KOPT-K1 (cell line): ENCODE measurements around the gene GALNT18.

ENCODE experiments used
- H3K27ac ChIP-seq: fragments of 200-600 bp; sonication (generic); 2 replicates; pipeline ENCODE4 v1.5.1; 2016; ENCODE audit warnings: antibody characterized with exemption, mild to moderate bottlenecking, low read depth, low read length; ENCODE audit not compliant: poor library complexity, severe bottlenecking
- H3K36me3 ChIP-seq: fragments of 200-600 bp; sonication (generic); 2 replicates; pipeline ENCODE4 v1.5.1; 2017; ENCODE audit warnings: antibody characterized with exemption, mild to moderate bottlenecking, low read length, moderate library complexity; ENCODE audit not compliant: insufficient read depth
- H3K9me3 ChIP-seq: fragments of 200-600 bp; sonication (generic); 2 replicates; pipeline ENCODE4 v1.5.1; 2017; ENCODE audit warnings: antibody characterized with exemption, low read length, mild to moderate bottlenecking; ENCODE audit not compliant: insufficient read depth, poor library complexity, severe bottlenecking

The GALNT18 gene

DNA sequence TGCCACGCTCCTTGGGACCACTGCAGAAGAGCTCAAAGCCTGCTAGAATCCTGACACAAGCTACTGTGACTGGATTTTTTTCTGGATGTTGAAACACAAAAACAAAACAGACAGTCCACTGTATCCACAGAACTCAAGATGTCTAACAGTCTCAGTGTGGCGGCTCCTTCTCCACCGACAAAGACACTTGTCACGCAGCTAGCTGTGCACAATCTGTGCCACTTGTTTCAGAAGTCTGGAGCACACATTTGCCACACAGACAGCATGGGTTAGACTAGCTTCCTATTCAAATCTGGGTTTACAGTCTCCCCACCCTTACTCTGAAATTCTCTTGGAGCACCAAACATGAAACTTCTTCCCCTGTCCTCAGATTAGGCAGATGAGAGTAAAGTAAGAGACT is 99.2 kb downstream of the GALNT18 start:
- no peaks in the 10 kb centered on the region for H3K9me3 ChIP-seq
- H3K36me3 ChIP-seq = no peaks in the 10 kb centered on the region
- H3K27ac ChIP-seq = no peak overlapping the region

DNA sequence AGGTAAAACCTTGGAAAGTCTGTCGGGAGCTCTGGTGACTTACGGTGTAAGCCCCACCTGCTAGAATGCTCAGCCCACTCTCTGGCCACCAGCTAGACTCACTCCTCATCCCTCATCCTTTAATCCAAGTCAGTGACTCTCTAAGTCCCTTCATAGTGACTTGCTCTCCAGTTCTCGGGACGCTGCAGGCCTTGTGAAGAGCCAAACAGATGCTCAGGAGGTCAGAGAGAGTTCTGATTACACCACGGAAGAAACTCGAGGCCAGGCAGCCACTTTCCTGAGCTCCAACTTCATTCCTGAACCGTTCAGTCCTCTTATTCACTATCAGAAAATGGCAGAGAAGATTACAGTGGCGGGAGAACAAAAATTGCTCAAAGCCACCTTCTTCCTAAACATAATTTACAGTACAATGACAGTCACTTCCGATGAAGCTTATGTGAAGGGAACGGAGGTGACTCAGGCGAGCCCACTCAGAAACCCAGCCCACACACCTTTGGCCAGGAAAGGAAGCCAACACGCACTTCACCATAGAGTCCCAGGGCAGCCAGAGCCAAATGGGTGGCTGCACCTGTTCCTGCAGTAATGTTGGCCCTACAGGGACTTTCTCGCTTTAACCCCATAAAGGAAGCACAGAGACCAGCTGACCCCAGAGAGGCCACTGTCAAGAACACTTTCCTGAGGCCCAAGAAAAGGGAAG is 100.4 kb downstream of the GALNT18 start:
- H3K36me3 ChIP-seq = no peaks in the 10 kb centered on the region
- H3K27ac ChIP-seq = no peak overlapping the region

DNA sequence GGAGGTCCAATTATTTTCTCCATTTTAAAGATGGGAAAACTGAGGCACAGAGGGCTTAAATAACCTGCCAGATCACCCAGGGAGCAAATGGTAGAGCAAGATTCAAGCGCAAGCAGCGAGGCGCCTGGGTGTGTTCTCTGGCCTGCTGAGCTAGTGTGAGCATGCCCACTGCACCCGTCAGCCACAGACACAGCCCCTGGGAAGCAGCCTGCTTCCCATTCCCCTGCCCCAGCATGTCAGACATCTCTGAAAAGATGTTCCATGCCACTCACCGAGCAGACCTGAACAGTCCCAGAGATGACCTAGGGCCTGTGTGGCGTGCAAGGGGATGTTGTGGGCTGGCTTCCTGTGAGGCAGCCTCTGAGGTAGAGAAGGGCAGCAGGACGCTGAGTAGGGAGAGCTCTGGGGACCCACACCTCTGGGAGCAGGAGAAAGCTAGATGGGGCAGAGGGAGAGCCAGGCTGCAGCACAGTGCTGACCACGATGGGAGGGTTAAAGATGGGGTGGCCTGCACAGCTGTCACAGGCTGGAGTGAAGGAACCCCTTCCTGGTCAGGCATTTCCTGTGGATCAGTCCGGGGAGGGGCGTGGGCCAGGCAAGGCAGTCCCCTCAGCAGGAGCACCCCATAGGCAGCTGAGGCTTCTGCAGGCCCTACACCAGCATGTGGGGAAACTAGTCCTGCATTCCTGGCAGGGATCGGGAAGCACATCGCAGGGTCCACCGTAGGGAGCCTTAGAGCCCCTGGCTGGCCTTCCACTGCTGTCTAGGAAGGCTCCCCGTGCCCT is 101.4 kb downstream of the GALNT18 start:
- Histone ChIP-seq H3K36me3 (no peaks in the 10 kb centered on the region), H3K9me3 (no peaks in the 10 kb centered on the region), H3K27ac (no peak overlapping the region)

More for the DNA sequence above, 100.4 kb downstream of the GALNT18 start:
- H3K9me3 ChIP-seq = no peaks in the 10 kb centered on the region

DNA sequence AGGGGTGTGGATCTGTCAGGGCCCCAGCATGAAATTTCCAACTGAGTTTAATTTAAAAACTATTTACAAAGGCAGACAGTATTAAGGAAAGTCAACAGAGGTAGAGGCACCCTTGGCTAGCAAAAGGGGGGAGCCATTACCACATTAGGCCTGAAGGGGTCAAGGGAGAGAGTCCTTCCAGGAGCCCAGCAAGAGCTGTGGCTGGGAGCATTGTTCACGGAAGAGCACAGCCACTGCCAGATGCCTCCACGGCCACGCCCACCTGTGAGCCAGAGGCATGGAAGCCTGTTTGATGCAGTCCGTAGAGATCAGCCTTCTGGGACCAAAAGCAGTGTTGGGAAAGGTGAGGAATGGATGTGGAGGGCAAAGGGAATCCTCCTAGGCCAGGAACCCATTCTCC is 102.6 kb downstream of the GALNT18 start:
- Histone ChIP-seq H3K9me3 (no peaks in the 10 kb centered on the region), H3K36me3 (no peaks in the 10 kb centered on the region), H3K27ac (no peak overlapping the region)

- Histone ChIP-seq H3K9me3 (no peaks in the 10 kb centered on the region), H3K27ac (no peak overlapping the region), H3K36me3 (no peaks in the 10 kb centered on the region)
Observed at GRCh38 chr11:11514246-11514645, 107.6 kb downstream of the GALNT18 start.

GRCh38 chr11:11513422-11513821 is 108.4 kb downstream of the GALNT18 start:
- Histone ChIP-seq H3K9me3 (no peaks in the 10 kb centered on the region), H3K36me3 (no peaks in the 10 kb centered on the region), H3K27ac (no peak overlapping the region)

DNA sequence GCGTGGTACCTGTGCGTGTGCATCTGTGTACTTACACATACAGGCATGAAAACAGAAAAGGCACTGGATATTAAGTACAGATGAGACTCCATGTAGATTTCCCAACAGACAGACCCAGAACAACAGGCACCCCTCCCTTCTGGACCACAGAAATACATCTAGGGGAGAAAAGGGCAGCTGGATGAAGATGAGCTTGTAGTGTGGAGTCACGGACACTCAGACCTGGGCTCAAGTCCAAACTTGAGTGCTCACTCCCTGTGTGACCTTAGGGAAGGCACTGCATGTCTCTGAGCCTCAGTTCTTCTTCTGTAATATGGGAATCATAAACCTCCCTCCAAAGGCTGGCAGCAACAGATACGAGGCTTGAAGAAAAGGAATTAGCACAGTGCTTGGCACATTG is 108.9 kb downstream of the GALNT18 start:
- Histone ChIP-seq H3K27ac (no peak overlapping the region), H3K36me3 (no peaks in the 10 kb centered on the region), H3K9me3 (no peaks in the 10 kb centered on the region)

DNA sequence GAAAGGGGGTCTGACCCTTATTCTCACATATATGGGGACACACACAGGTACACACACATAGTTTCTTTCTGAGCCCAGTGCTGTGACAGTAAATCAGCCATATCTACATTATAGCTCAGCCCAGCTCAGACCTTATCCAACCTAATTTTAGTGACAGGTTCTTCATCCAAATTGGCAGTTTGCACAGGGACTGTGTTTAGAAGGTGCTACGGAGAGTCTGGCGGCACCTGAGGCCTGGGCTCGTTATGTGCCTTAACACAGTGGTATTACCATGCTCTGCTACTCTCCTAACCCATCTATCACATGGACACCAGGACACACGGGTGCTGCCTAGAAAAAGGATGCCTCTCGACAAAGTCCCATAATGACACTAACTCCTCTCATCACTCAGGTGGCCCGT is 109.3 kb downstream of the GALNT18 start:
- H3K27ac ChIP-seq = no peak overlapping the region
- no peaks in the 10 kb centered on the region for H3K9me3 ChIP-seq
- no peaks in the 10 kb centered on the region for H3K36me3 ChIP-seq

DNA sequence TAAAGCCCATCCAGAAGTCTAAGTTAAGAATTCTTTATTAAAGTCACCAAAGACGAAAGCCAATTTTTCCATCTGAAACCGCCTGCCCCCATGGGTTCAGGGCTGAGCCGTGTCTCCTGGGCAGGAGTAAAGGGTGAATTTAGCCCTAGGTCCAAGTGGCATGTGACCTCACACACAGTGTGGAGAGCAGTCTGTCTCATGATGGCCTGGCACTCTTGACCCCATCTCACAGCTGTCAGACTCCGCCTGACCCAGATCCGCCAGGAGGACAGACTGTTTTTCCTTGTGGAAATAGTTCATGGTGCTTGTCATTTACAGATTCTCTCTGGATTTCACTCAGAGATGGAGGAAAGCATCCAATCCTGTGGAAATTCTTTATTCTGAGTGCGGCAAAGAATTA is 109.7 kb downstream of the GALNT18 start:
- Histone ChIP-seq H3K9me3 (no peaks in the 10 kb centered on the region), H3K27ac (no peak overlapping the region)

DNA sequence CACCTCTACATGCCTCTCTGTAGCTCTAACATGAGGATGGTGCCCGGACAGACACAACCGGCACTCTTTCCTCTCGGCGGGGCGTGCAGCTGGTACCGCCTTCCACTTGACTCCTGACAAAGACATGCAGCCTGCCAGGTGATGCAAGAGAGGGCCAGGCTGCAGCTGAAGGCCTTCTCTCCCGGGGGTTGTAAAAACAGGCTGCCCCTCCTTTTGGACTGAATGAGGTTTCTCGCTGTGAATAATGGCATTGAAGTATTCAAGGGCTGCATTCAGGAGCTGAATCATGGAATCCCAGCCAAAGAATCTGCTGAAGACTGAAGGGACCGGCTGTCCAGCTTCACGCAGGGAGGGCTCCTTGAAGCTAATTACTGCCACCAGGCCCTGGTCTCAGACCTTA is 110.9 kb downstream of the GALNT18 start:
- H3K36me3 ChIP-seq = no peaks in the 10 kb centered on the region
- no peak overlapping the region for H3K27ac ChIP-seq
- H3K9me3 ChIP-seq = no peaks in the 10 kb centered on the region

More for the DNA sequence above, 109.7 kb downstream of the GALNT18 start:
- no peaks in the 10 kb centered on the region for H3K36me3 ChIP-seq

DNA sequence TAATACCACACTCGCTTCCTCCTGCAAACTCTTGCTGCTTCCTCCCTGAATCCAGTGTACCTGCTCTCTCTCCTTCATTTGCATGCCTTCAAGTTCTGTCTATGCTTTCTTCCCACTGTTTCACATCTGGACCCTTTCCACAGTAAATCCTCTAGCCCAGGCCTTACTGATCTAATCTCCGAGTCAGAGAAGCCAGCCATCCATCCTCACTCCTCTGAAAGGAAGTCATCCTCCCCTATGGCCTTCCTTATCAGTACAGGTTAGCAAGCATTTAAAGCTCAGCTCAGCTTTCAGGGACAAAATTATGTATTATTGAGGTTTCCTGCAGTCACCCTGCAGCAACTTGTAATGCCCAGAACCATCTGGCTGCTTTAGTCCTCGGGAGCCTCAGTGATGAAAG is 116.1 kb downstream of the GALNT18 start:
- H3K36me3 ChIP-seq = no peaks in the 10 kb centered on the region
- H3K27ac ChIP-seq = no peak overlapping the region
- H3K9me3 ChIP-seq = no peaks in the 10 kb centered on the region

DNA sequence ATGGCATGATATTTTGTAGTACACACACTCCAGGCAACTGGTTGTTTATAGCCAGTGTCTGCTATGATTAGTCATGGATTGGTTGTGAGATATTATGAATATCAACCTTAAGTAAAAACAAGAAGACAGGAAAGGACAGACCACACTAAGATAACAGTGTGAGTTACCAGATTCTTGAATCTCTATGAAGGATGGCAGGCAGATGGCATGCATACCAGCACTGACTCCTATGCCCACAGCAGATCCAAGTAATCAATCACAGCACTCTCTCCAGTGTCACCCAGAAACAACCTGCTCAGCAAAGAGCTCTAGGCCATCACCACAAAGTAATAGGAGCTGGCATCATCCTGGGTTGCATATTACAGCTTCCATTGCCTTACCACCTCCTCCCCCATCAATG is 116.6 kb downstream of the GALNT18 start:
- Histone ChIP-seq H3K9me3 (no peaks in the 10 kb centered on the region), H3K36me3 (no peaks in the 10 kb centered on the region), H3K27ac (no peak overlapping the region)

DNA sequence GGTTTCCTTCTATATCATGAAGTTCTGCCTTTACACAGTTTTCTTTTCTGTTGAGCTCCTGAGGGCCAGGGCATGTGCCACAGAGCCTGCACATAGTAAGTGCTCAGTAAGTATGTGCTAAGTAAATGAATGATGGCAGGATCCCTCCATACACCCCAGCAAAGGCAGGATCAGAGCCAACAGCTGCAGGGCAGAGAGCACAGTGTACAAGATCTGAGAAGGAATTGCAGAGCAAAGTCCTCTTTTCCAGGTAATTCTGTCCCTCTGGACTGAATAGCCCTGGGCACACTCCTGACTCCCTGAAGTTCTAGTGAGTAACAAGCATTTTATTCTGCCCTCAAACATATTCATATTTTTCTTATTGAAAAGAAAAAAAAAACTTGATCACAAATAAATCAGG is 117.7 kb downstream of the GALNT18 start:
- Histone ChIP-seq H3K36me3 (no peaks in the 10 kb centered on the region), H3K9me3 (no peaks in the 10 kb centered on the region), H3K27ac (no peak overlapping the region)

DNA sequence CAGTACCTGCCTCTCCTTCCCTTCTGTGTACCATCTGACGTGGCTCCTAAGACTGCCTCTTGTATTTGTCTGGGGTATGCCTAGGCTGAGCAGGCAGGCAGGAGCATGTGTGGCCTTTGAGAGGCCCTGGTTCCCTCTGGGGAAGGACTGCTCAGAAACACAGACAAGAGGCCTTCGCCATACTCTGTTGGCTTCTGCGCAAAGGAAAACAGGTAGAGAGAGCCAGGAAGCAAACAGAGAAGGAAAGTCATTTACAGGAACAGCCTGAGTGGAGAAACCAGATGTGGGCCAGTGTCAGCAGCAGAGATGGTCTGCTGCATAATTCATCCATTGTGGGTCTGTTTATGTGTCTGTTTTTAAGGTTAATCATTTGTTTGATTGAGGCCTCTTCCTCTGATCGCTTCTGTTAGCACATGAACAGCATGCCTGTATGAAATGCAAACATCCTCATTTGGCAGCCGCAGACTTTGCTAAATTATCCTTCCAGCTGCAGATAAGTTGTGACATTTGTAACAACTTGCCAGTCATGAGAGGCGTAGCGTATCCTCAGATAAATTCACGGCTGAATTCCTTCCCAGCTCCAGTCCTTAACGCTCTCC is 119.4 kb downstream of the GALNT18 start:
- no peak overlapping the region for H3K27ac ChIP-seq
- no peaks in the 10 kb centered on the region for H3K9me3 ChIP-seq
- no peaks in the 10 kb centered on the region for H3K36me3 ChIP-seq

GRCh38 chr11:11501546-11502262 is 120.1 kb downstream of the GALNT18 start:
- Histone ChIP-seq H3K27ac (no peak overlapping the region), H3K9me3 (no peaks in the 10 kb centered on the region), H3K36me3 (no peaks in the 10 kb centered on the region)
